Transverse colon (tissue), 3 donors: ENCODE results near the gene DTNA.

Source experiments
- EP300 ChIP-seq: sonication (generic); formaldehyde crosslinking; IDR thresholded peaks from one replicate; pipeline ENCODE4 v1.6.1; 2017; ENCODE audit warnings: antibody characterized with exemption, low read depth
- POLR2A ChIP-seq: fragments of 450-650 bp; IDR thresholded peaks from one replicate; pipeline ENCODE4 v1.6.1; 2016; ENCODE audit warnings: antibody characterized with exemption, mild to moderate bottlenecking, moderate library complexity
- TF ChIP-seq, protein P1 (sequence below), 5 experiments: fragments of 200-600 bp in 3 of 5; fragments of 450-650 bp in 2 of 5; sonication (generic) in 3 of 5; IDR thresholded peaks; 1 replicate in 2 of 5; 2 replicates in 3 of 5; pipeline ENCODE4 v1.5.1; 2016 to 2017; ENCODE audit warnings: antibody characterized with exemption in 5 of 5, inconsistent platforms in 3 of 5, mild to moderate bottlenecking in 2 of 5, moderate library complexity in 1 of 5

DNA sequence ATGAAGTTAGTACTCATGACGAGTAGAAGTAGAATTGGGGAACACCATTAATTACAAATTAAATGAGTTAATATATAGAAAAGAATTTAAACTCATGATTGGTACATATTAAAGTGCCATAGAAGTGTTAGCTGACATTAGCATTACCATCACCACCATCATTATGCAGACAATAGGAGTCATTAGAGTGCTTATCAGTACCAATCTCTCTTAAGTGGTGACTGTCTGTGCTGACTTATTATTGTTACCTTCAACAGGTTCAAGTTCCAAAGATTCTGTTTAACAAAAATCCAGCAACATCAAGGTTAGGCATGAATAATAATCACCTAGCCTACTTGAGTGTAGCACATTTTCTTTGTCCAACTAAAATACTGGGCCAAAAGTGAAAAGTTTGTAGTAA is 222.3 kb downstream of the DTNA start:
- TF ChIP-seq, protein P1, sequence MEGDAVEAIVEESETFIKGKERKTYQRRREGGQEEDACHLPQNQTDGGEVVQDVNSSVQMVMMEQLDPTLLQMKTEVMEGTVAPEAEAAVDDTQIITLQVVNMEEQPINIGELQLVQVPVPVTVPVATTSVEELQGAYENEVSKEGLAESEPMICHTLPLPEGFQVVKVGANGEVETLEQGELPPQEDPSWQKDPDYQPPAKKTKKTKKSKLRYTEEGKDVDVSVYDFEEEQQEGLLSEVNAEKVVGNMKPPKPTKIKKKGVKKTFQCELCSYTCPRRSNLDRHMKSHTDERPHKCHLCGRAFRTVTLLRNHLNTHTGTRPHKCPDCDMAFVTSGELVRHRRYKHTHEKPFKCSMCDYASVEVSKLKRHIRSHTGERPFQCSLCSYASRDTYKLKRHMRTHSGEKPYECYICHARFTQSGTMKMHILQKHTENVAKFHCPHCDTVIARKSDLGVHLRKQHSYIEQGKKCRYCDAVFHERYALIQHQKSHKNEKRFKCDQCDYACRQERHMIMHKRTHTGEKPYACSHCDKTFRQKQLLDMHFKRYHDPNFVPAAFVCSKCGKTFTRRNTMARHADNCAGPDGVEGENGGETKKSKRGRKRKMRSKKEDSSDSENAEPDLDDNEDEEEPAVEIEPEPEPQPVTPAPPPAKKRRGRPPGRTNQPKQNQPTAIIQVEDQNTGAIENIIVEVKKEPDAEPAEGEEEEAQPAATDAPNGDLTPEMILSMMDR (IDR thresholded peaks at IDR 0.05): no peak
- TF ChIP-seq EP300 (no peak), POLR2A (no peak)
